HepG2 (cell line): ENCODE data around the gene C2orf42.
"Not testable (repeated sequence)": the region's sequence is repeated elsewhere in the genome, so short reads cannot be mapped to it uniquely, and the experiment has no call there.

ENCODE experiments used
- GABPA ChIP-seq, 2 experiments: IDR thresholded peaks; 2 replicates each; pipeline ENCODE4 v1.6.1; 2011 to 2016; ENCODE audit warnings: low read depth in 2 of 2, low read length in 1 of 2, missing biosample characterization in 1 of 2, missing genetic modification characterization in 1 of 2
- NFIC ChIP-seq: IDR thresholded peaks from 2 replicates; pipeline ENCODE4 v1.6.1; 2012; ENCODE audit warnings: mild to moderate bottlenecking, low read length, inconsistent platforms
- RARG ChIP-seq: sonication (generic); formaldehyde crosslinking; IDR thresholded peaks from 2 replicates; pipeline ENCODE4 v1.4.0; 2020; ENCODE audit warnings: low read depth, mild to moderate bottlenecking, missing genetic modification reagents
- RFX5 ChIP-seq: IDR thresholded peaks from 2 replicates; pipeline ENCODE4 v1.6.1; 2011; ENCODE audit warnings: low read depth, low read length, improper control_type of control experiment
- SOX6 ChIP-seq, 2 experiments: fragments of 450-650 bp in 1 of 2; sonication (generic) in 1 of 2; formaldehyde crosslinking in 1 of 2; IDR thresholded peaks; 2 replicates each; pipeline versions ENCODE4 v1.4.0 to v1.6.1; 2017 to 2020; ENCODE audit warnings: antibody characterized with exemption in 1 of 2, mild to moderate bottlenecking in 1 of 2, missing genetic modification reagents in 1 of 2
- SSRP1 ChIP-seq: IDR thresholded peaks from 2 replicates; pipeline ENCODE4 v1.6.1; 2016; ENCODE audit warnings: control low read depth
- ZFP41 ChIP-seq: sonication (generic); formaldehyde crosslinking; IDR thresholded peaks from 2 replicates; pipeline ENCODE4 v1.4.0; 2020; ENCODE audit warnings: mild to moderate bottlenecking, missing genetic modification reagents, borderline replicate concordance
- ZNF564 ChIP-seq: sonication (generic); formaldehyde crosslinking; IDR thresholded peaks from 2 replicates; pipeline ENCODE4 v1.8.1; 2023; ENCODE audit warnings: mild to moderate bottlenecking, missing genetic modification reagents
- ZNF670 ChIP-seq: sonication (generic); formaldehyde crosslinking; IDR thresholded peaks from 2 replicates; pipeline ENCODE4 v1.8.0; 2022; ENCODE audit warnings: mild to moderate bottlenecking, missing genetic modification reagents, borderline replicate concordance
- TF ChIP-seq, protein P1 (sequence below): sonication (generic); formaldehyde crosslinking; IDR thresholded peaks from 2 replicates; pipeline ENCODE4 v1.5.0; 2020; ENCODE audit warnings: mild to moderate bottlenecking, missing genetic modification reagents, moderate library complexity
- TF ChIP-seq, protein P2 (sequence below): sonication (generic); formaldehyde crosslinking; IDR thresholded peaks from 2 replicates; pipeline ENCODE4 v1.5.0; 2020; ENCODE audit warnings: missing genetic modification reagents
- TF ChIP-seq, protein P3 (sequence below): sonication (generic); formaldehyde crosslinking; IDR thresholded peaks from 2 replicates; pipeline ENCODE4 v1.8.0; 2022; ENCODE audit warnings: missing genetic modification reagents, mild to moderate bottlenecking, borderline replicate concordance
- TF ChIP-seq, protein P4 (sequence below), 2 experiments: IDR thresholded peaks; 2 replicates each; pipeline ENCODE4 v1.6.1; 2011 to 2012; ENCODE audit warnings: low read length in 2 of 2, borderline replicate concordance in 1 of 2, low read depth in 1 of 2, mild to moderate bottlenecking in 1 of 2, moderate library complexity in 1 of 2
- TF ChIP-seq, protein P5 (sequence below): sonication (generic); formaldehyde crosslinking; IDR thresholded peaks from 2 replicates; pipeline ENCODE4 v1.4.0; 2020; ENCODE audit warnings: missing genetic modification reagents, mild to moderate bottlenecking, borderline replicate concordance

DNA sequence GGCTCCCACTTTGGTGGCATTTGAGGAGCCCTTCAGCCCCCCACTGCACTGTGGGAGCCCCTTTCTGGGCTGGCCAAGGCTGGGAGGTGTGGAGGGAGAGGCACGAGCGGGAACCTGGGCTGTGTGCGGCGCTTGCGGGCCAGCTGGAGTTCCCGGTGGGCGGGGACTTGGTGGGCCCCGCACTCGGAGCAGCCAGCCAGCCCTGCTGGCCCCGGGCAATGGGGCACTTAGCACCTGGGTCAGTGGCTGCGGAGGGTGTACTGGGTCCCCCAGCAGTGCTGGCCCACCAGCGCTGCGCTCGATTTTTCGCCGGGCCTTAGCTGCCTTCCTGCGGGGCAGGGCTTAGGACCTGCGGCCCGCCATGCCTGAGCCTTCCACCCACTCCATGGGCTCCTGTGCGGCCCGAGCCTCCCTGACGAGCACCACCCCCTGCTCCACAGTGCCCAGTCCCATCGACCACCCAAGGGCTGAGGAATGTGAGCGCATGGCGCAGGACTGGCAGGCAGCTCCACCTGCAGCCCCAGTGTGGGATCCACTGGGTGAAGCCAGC lies 42.5 kb downstream of the C2orf42 start:
- not testable (repeated sequence) for TF ChIP-seq ZNF564 (CRISPR knock-in tag); ZFP41 (CRISPR knock-in tag); ZNF670 (CRISPR knock-in tag); NFIC; SOX6 (IDR thresholded peaks at IDR 0.05); SOX6 (CRISPR knock-in tag; IDR thresholded peaks at IDR 0.05); RFX5; GABPA (IDR thresholded peaks at IDR 0.05; ENCODE audit: low read depth, low read length); GABPA (CRISPR knock-in tag; IDR thresholded peaks at IDR 0.05; ENCODE audit: low read depth); RARG; SSRP1 (CRISPR knock-in tag)
- TF ChIP-seq, protein P1, sequence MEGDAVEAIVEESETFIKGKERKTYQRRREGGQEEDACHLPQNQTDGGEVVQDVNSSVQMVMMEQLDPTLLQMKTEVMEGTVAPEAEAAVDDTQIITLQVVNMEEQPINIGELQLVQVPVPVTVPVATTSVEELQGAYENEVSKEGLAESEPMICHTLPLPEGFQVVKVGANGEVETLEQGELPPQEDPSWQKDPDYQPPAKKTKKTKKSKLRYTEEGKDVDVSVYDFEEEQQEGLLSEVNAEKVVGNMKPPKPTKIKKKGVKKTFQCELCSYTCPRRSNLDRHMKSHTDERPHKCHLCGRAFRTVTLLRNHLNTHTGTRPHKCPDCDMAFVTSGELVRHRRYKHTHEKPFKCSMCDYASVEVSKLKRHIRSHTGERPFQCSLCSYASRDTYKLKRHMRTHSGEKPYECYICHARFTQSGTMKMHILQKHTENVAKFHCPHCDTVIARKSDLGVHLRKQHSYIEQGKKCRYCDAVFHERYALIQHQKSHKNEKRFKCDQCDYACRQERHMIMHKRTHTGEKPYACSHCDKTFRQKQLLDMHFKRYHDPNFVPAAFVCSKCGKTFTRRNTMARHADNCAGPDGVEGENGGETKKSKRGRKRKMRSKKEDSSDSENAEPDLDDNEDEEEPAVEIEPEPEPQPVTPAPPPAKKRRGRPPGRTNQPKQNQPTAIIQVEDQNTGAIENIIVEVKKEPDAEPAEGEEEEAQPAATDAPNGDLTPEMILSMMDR: not testable (repeated sequence)
- TF ChIP-seq, protein P2, sequence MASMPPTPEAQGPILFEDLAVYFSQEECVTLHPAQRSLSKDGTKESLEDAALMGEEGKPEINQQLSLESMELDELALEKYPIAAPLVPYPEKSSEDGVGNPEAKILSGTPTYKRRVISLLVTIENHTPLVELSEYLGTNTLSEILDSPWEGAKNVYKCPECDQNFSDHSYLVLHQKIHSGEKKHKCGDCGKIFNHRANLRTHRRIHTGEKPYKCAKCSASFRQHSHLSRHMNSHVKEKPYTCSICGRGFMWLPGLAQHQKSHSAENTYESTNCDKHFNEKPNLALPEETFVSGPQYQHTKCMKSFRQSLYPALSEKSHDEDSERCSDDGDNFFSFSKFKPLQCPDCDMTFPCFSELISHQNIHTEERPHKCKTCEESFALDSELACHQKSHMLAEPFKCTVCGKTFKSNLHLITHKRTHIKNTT: not testable (repeated sequence)
- TF ChIP-seq, protein P3, sequence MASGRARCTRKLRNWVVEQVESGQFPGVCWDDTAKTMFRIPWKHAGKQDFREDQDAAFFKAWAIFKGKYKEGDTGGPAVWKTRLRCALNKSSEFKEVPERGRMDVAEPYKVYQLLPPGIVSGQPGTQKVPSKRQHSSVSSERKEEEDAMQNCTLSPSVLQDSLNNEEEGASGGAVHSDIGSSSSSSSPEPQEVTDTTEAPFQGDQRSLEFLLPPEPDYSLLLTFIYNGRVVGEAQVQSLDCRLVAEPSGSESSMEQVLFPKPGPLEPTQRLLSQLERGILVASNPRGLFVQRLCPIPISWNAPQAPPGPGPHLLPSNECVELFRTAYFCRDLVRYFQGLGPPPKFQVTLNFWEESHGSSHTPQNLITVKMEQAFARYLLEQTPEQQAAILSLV: not testable (repeated sequence)
- TF ChIP-seq, protein P4, sequence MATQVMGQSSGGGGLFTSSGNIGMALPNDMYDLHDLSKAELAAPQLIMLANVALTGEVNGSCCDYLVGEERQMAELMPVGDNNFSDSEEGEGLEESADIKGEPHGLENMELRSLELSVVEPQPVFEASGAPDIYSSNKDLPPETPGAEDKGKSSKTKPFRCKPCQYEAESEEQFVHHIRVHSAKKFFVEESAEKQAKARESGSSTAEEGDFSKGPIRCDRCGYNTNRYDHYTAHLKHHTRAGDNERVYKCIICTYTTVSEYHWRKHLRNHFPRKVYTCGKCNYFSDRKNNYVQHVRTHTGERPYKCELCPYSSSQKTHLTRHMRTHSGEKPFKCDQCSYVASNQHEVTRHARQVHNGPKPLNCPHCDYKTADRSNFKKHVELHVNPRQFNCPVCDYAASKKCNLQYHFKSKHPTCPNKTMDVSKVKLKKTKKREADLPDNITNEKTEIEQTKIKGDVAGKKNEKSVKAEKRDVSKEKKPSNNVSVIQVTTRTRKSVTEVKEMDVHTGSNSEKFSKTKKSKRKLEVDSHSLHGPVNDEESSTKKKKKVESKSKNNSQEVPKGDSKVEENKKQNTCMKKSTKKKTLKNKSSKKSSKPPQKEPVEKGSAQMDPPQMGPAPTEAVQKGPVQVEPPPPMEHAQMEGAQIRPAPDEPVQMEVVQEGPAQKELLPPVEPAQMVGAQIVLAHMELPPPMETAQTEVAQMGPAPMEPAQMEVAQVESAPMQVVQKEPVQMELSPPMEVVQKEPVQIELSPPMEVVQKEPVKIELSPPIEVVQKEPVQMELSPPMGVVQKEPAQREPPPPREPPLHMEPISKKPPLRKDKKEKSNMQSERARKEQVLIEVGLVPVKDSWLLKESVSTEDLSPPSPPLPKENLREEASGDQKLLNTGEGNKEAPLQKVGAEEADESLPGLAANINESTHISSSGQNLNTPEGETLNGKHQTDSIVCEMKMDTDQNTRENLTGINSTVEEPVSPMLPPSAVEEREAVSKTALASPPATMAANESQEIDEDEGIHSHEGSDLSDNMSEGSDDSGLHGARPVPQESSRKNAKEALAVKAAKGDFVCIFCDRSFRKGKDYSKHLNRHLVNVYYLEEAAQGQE (IDR thresholded peaks at IDR 0.05; ENCODE audit: borderline replicate concordance in 1 of 2, low read depth in 1 of 2, low read length in 2 of 2): not testable (repeated sequence)
- TF ChIP-seq, protein P5, sequence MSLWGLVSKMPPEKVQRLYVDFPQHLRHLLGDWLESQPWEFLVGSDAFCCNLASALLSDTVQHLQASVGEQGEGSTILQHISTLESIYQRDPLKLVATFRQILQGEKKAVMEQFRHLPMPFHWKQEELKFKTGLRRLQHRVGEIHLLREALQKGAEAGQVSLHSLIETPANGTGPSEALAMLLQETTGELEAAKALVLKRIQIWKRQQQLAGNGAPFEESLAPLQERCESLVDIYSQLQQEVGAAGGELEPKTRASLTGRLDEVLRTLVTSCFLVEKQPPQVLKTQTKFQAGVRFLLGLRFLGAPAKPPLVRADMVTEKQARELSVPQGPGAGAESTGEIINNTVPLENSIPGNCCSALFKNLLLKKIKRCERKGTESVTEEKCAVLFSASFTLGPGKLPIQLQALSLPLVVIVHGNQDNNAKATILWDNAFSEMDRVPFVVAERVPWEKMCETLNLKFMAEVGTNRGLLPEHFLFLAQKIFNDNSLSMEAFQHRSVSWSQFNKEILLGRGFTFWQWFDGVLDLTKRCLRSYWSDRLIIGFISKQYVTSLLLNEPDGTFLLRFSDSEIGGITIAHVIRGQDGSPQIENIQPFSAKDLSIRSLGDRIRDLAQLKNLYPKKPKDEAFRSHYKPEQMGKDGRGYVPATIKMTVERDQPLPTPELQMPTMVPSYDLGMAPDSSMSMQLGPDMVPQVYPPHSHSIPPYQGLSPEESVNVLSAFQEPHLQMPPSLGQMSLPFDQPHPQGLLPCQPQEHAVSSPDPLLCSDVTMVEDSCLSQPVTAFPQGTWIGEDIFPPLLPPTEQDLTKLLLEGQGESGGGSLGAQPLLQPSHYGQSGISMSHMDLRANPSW (CRISPR knock-in tag): not testable (repeated sequence)
